ENCODE data around the gene ETFA.

Gene ETFA

GRCh38 chr15:76201536-76202255, 109.6 kb downstream of the ETFA start:
- no peaks in the 10 kb centered on the region for H3K27me3 ChIP-seq (ENCODE audit: insufficient read depth, low read depth)
- no peaks in the 10 kb centered on the region for H3K79me2 ChIP-seq (ENCODE audit: insufficient read depth, low read depth)
- H3K4me1 ChIP-seq (ENCODE audit: low read depth, poor library complexity, severe bottlenecking), result no peaks in the 10 kb centered on the region
- H2AFZ ChIP-seq (ENCODE audit: low read depth), result no peak overlapping the region
- H4K20me1 ChIP-seq (ENCODE audit: insufficient read depth), result no peaks in the 10 kb centered on the region
- no peak for TF ChIP-seq CTCF (conservative IDR thresholded peaks at IDR 0.05; ENCODE audit: low read depth, low read length)
- H3K4me2 ChIP-seq, result no peak overlapping the region
- H3K27ac ChIP-seq, result no peak overlapping the region
- no peaks in the 10 kb centered on the region for H3K36me3 ChIP-seq (ENCODE audit: insufficient read depth)
- no peak overlapping the region for H3K9ac ChIP-seq
- no peak overlapping the region for H3K4me3 ChIP-seq (IDR thresholded peaks at IDR 0.05; ENCODE audit: insufficient read depth, low read depth, low read length)

GRCh38 chr15:76200641-76201105, 110.6 kb downstream of the ETFA start:
- Histone ChIP-seq H2AFZ (ENCODE audit: low read depth) (no peak overlapping the region), H3K4me2 (no peak overlapping the region), H4K20me1 (ENCODE audit: insufficient read depth) (no peaks in the 10 kb centered on the region), H3K9ac (no peak overlapping the region), H3K4me1 (ENCODE audit: low read depth, poor library complexity, severe bottlenecking) (no peaks in the 10 kb centered on the region), H3K27ac (no peak overlapping the region), H3K36me3 (ENCODE audit: insufficient read depth) (no peaks in the 10 kb centered on the region), H3K27me3 (ENCODE audit: insufficient read depth, low read depth) (no peaks in the 10 kb centered on the region), H3K79me2 (ENCODE audit: insufficient read depth, low read depth) (no peaks in the 10 kb centered on the region), H3K4me3 (IDR thresholded peaks at IDR 0.05; ENCODE audit: insufficient read depth, low read depth, low read length) (no peak overlapping the region)
- TF ChIP-seq CTCF (conservative IDR thresholded peaks at IDR 0.05; ENCODE audit: low read depth, low read length), result no peak

- Histone ChIP-seq H2AFZ (ENCODE audit: low read depth) (no peak overlapping the region), H3K4me1 (ENCODE audit: low read depth, poor library complexity, severe bottlenecking) (no peaks in the 10 kb centered on the region), H3K79me2 (ENCODE audit: insufficient read depth, low read depth) (no peaks in the 10 kb centered on the region), H3K4me2 (no peak overlapping the region), H3K9ac (no peak overlapping the region), H3K4me3 (IDR thresholded peaks at IDR 0.05; ENCODE audit: insufficient read depth, low read depth, low read length) (no peak overlapping the region), H3K27me3 (ENCODE audit: insufficient read depth, low read depth) (no peaks in the 10 kb centered on the region), H4K20me1 (ENCODE audit: insufficient read depth) (no peaks in the 10 kb centered on the region), H3K27ac (no peak overlapping the region), H3K36me3 (ENCODE audit: insufficient read depth) (no peaks in the 10 kb centered on the region)
- TF ChIP-seq CTCF (conservative IDR thresholded peaks at IDR 0.05; ENCODE audit: low read depth, low read length), result no peak
These were observed 111.2 kb downstream of the ETFA start for GRCh38 chr15:76200083-76200465.

- Histone ChIP-seq H3K4me2 (no peak overlapping the region), H3K27ac (no peak overlapping the region), H4K20me1 (ENCODE audit: insufficient read depth) (no peaks in the 10 kb centered on the region), H3K9ac (no peak overlapping the region), H3K36me3 (ENCODE audit: insufficient read depth) (no peaks in the 10 kb centered on the region), H2AFZ (ENCODE audit: low read depth) (no peak overlapping the region), H3K27me3 (ENCODE audit: insufficient read depth, low read depth) (no peaks in the 10 kb centered on the region), H3K4me3 (IDR thresholded peaks at IDR 0.05; ENCODE audit: insufficient read depth, low read depth, low read length) (no peak overlapping the region), H3K4me1 (ENCODE audit: low read depth, poor library complexity, severe bottlenecking) (no peaks in the 10 kb centered on the region), H3K79me2 (ENCODE audit: insufficient read depth, low read depth) (no peaks in the 10 kb centered on the region)
- TF ChIP-seq CTCF (conservative IDR thresholded peaks at IDR 0.05; ENCODE audit: low read depth, low read length), result no peak
These were observed 111.9 kb downstream of the ETFA start for GRCh38 chr15:76199106-76200082.

Data from KMS-11 (cell line).